ENCODE measurements around the gene ESRRB. TPM values are rescaled to one million over a fixed set of nuclear protein-coding genes. Genes with fewer than 3 reads are reported as not detected.

The ESRRB gene
- total RNA-seq, 1 donor from 2014 or later: 0.12 TPM

GRCh38 chr14:76337635-76338545 lies 38.0 kb upstream of the ESRRB start:
- H3K27ac Mint-ChIP-seq: no peak overlapping the region
- DNase-seq (ENCODE audit: low spot score, unreplicated experiment): no peak
- H3K9me3 Mint-ChIP-seq (ENCODE audit: low read depth): no peaks in the 10 kb centered on the region
- H3K4me1 Mint-ChIP-seq (ENCODE audit: low read depth): peaks cover 7% of the 10 kb centered on the region
- H3K27me3 Mint-ChIP-seq: peaks cover 52% of the 10 kb centered on the region
- H3K4me3 Mint-ChIP-seq (ENCODE audit: low read depth): no peak overlapping the region
- no peak for TF ChIP-seq CTCF (IDR thresholded peaks at IDR 0.05; ENCODE audit: unreplicated experiment)
- H3K36me3 Mint-ChIP-seq (ENCODE audit: insufficient read depth): no peaks in the 10 kb centered on the region

- H3K4me1 Mint-ChIP-seq (ENCODE audit: low read depth): peaks cover 7% of the 10 kb centered on the region
- H3K27me3 Mint-ChIP-seq: peaks cover 55% of the 10 kb centered on the region
These were observed 36.0 kb upstream of the ESRRB start for GRCh38 chr14:76339728-76340615.

GRCh38 chr14:76343386-76343785 lies 32.6 kb upstream of the ESRRB start:
- no peak for TF ChIP-seq CTCF (IDR thresholded peaks at IDR 0.05; ENCODE audit: unreplicated experiment)
- H3K4me1 Mint-ChIP-seq (ENCODE audit: low read depth): peaks cover 16% of the 10 kb centered on the region
- H3K4me3 Mint-ChIP-seq (ENCODE audit: low read depth): no peak overlapping the region
- no peaks in the 10 kb centered on the region for H3K9me3 Mint-ChIP-seq (ENCODE audit: low read depth)
- no peaks in the 10 kb centered on the region for H3K36me3 Mint-ChIP-seq (ENCODE audit: insufficient read depth)
- no peak overlapping the region for H3K27ac Mint-ChIP-seq
- DNase-seq (ENCODE audit: low spot score, unreplicated experiment): no peak
- peaks cover 39% of the 10 kb centered on the region for H3K27me3 Mint-ChIP-seq

More at GRCh38 chr14:76339728-76340615, 36.0 kb upstream of the ESRRB start:
- H3K36me3 Mint-ChIP-seq (ENCODE audit: insufficient read depth): no peaks in the 10 kb centered on the region
- H3K9me3 Mint-ChIP-seq (ENCODE audit: low read depth): no peaks in the 10 kb centered on the region
- TF ChIP-seq CTCF (IDR thresholded peaks at IDR 0.05; ENCODE audit: unreplicated experiment): no peak
- no peak overlapping the region for H3K27ac Mint-ChIP-seq
- no peak for DNase-seq (ENCODE audit: low spot score, unreplicated experiment)
- no peak overlapping the region for H3K4me3 Mint-ChIP-seq (ENCODE audit: low read depth)

GRCh38 chr14:76346391-76347160 lies 29.4 kb upstream of the ESRRB start:
- H3K27me3 Mint-ChIP-seq: peaks cover 36% of the 10 kb centered on the region
- H3K36me3 Mint-ChIP-seq (ENCODE audit: insufficient read depth): no peaks in the 10 kb centered on the region
- peaks cover 9% of the 10 kb centered on the region for H3K4me1 Mint-ChIP-seq (ENCODE audit: low read depth)
- H3K27ac Mint-ChIP-seq: no peak overlapping the region
- no peak overlapping the region for H3K4me3 Mint-ChIP-seq (ENCODE audit: low read depth)
- no peak for TF ChIP-seq CTCF (IDR thresholded peaks at IDR 0.05; ENCODE audit: unreplicated experiment)
- DNase-seq (ENCODE audit: low spot score, unreplicated experiment): no peak
- no peaks in the 10 kb centered on the region for H3K9me3 Mint-ChIP-seq (ENCODE audit: low read depth)

Data from progenitor cell of endocrine pancreas (in vitro differentiated cells).